Mammary microvascular endothelial cell (primary cell): ENCODE data around the gene GYG1. TPM values are rescaled to one million over a fixed set of nuclear protein-coding genes. Genes with fewer than 3 reads are reported as not detected.

Source experiments
- total RNA-seq: library from RNA; depleted of rRNA; stranded (reverse); fragments of >200 nt; gene quantifications from 2 replicates; pipeline ENCODE4 v1.2.3, GENCODE V29; 2015

GYG1 gene
- total RNA-seq, result 39.4 and 46.0 TPM in 2 replicates

GRCh38 chr3:148991219-148992026 is at the start of gene GYG1:
Gene GYG1, plus strand, starts transcription at chr3:148991540. Its CDS starts 101 bp downstream, at chr3:148991641.

Other genes with a start within 250 kb of the GYG1 start
- not detected in 2 replicates for gene CPB1, start 163.7 kb upstream of the GYG1 start, total RNA-seq
- gene CPA3, start 126.2 kb upstream of the GYG1 start, total RNA-seq, result 0.33 and 2.3 TPM in 2 replicates
- 12.7 and 13.5 TPM in 2 replicates for gene HLTF, start 95.0 kb downstream of the GYG1 start, total RNA-seq
- gene HPS3, start 138.1 kb downstream of the GYG1 start, total RNA-seq, result 29.0 and 32.5 TPM in 2 replicates
- not detected in 2 replicates for gene CP, start 230.3 kb downstream of the GYG1 start, total RNA-seq